Vagina (tissue), 2 donors: ENCODE measurements around the gene PRKAG2.

Source experiments
- POLR2A ChIP-seq, 2 donors: fragments of 450-650 bp; IDR thresholded peaks; one replicate each; pipeline ENCODE4 v1.6.1; 2017; ENCODE audit warnings: antibody characterized with exemption in 2 of 2, mild to moderate bottlenecking in 2 of 2, moderate library complexity in 2 of 2
- POLR2AphosphoS5 ChIP-seq, 2 donors: sonication (generic); formaldehyde crosslinking; IDR thresholded peaks; one replicate each; pipeline ENCODE4 v1.9.0; 2017; ENCODE audit warnings: antibody characterized with exemption in 2 of 2, mild to moderate bottlenecking in 2 of 2, low read depth in 1 of 2; ENCODE audit not compliant: insufficient read depth in 1 of 2
- TF ChIP-seq, protein P1 (sequence below), 3 experiments: fragments of 450-650 bp in 2 of 3; fragments of 200-600 bp in 1 of 3; sonication (generic) in 1 of 3; IDR thresholded peaks; one replicate each; pipeline ENCODE4 v1.5.1; 2017 to 2019; ENCODE audit warnings: antibody characterized with exemption in 3 of 3, mild to moderate bottlenecking in 2 of 3, moderate library complexity in 2 of 3

DNA sequence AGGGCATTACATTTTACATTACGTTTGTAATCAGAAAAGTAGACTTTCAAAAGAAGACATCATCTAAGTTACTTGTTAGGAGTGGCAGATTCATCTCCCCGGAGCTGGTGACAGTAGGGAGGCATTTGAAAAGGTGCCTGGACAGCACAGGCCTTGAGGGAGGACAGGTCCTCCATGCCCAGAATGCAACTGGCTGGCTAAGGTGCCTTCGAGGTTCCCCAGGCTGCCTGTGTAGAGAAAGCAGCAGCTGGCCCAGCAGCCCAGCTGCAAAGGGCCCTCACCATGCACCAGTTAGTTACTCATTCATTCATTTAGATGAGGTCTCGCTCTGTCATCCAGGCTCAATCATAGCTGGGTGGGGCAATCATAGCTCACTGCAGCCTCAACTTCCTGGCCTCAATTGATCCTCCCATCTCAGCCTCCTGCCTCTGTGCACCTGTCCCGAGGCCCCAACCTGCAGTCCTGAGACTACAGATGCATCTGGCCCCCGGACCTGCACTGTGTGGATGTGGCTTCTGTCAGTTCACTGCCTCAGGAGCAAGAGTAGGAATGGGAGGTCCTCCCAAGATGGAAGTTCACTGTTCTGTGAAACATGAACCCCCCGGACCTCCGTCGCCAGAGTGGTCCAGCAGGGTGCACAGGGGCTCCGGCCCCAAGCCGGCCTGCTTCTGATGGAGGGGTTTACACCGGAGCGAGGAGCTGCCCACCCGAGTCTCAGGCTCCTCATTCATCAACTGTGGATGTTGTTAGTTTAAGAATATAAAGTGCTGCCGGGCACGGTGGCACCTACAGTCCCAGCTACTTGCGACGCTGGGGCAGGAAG, 36.6 kb downstream of the PRKAG2 start:
- TF ChIP-seq, protein P1, sequence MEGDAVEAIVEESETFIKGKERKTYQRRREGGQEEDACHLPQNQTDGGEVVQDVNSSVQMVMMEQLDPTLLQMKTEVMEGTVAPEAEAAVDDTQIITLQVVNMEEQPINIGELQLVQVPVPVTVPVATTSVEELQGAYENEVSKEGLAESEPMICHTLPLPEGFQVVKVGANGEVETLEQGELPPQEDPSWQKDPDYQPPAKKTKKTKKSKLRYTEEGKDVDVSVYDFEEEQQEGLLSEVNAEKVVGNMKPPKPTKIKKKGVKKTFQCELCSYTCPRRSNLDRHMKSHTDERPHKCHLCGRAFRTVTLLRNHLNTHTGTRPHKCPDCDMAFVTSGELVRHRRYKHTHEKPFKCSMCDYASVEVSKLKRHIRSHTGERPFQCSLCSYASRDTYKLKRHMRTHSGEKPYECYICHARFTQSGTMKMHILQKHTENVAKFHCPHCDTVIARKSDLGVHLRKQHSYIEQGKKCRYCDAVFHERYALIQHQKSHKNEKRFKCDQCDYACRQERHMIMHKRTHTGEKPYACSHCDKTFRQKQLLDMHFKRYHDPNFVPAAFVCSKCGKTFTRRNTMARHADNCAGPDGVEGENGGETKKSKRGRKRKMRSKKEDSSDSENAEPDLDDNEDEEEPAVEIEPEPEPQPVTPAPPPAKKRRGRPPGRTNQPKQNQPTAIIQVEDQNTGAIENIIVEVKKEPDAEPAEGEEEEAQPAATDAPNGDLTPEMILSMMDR (IDR thresholded peaks at IDR 0.05): no peak
- TF ChIP-seq POLR2AphosphoS5 (IDR thresholded peaks at IDR 0.05; ENCODE audit: insufficient read depth in 1 of 2, low read depth in 1 of 2) (no peak), POLR2A (IDR thresholded peaks at IDR 0.05) (no peak)
